Limb (tissue), 2 donors: ENCODE measurements around the gene SLC49A3.

Source experiments
- DNase-seq, 2 donors: peaks; one replicate each; pipeline ENCODE4 v3.0.0-alpha.2; 2016; ENCODE audit errors: extremely low spot score in 2 of 2

The SLC49A3 gene

DNA sequence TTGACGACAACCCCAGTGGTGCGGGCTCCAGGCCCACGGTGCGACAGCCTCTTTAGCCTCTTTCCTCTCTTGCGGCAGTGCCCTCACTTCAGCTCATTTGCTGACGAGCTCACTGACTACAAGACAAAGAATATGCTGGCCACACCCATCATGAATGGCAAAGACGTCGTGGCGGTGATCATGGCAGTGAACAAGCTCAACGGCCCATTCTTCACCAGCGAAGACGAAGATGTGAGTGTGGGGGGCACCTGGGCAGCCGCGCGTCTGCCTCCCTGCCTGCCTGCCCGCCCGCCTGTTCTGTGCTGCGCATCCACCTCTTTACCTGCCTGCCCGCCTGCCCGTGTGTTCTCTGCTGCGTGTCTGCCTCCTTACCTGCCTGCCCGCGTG, 54.4 kb downstream of the SLC49A3 start:
- no peak for DNase-seq

DNA sequence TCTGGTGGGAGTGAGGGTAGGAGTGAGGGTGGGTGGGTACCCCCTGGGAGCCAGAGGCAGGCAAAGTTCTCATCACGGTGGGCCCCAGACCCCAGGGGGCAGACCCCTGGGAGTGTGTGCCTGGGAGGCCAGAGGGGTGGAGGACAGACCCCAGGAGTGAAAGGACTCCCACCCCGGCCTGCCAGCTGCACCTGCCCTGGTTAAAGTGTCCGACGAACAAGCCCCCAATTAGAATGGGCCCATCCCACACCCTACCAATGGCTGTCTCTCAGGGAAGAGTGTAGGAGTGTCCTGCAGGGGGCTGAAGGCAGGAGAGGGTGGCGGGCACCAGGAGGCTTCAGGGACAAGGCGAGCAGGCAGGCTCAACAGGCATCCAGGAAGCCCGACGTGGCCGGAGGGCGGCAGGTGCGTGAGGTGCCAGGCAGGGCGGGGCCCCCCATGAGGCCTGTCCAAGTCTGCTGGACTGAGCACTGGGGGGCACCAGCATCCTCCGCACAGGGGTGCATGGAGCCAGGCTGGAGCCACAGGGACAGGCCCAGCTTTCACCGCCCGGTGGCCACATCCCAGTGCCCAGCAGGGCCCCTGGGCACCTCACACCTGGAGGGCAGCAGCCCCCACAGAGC, 54.9 kb downstream of the SLC49A3 start:
- peak in 1 of 2 donors; percentile 14 for DNase-seq

DNA sequence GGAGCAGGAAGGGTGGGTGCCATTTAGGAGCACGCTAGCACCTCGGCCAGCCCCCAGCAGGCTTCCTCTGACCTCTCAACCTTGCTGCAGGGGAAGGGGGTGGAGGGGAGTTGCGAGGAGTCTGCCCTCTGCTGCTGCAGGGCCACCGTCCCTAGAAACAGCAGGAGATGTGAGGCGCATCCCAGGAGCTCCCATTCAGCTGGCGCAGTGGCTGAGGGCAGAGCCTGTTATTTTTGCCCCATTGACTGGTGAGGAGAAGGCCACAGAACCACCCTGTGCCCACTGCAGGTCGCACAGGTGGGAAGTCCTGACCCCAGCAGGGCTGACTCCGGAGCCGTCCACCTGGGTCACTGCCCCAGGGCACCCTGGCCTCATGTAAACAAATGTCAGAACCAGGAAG, 55.5 kb downstream of the SLC49A3 start:
- DNase-seq = peak in 1 of 2 donors; percentile 11

DNA sequence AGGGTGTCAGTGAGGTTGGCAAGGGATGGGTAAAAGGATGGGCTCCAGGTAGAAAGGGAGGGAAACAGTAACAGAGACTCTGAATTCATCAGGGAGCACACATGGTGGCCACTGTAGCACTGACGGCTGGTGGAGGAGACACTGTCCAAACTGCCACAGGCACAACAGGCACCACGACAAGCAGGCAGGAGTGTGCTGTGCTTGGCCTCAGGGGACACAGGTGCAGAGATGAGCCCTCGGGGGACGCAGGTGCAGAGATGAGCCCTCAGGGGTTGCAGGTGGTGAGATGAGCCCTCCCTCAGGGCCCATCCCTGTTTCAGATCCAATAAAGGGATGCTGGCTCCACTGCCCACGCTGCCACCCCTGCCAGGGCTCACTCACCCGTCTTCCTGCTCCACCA, 56.0 kb downstream of the SLC49A3 start:
- peak in 1 of 2 donors; percentile 8 for DNase-seq

DNA sequence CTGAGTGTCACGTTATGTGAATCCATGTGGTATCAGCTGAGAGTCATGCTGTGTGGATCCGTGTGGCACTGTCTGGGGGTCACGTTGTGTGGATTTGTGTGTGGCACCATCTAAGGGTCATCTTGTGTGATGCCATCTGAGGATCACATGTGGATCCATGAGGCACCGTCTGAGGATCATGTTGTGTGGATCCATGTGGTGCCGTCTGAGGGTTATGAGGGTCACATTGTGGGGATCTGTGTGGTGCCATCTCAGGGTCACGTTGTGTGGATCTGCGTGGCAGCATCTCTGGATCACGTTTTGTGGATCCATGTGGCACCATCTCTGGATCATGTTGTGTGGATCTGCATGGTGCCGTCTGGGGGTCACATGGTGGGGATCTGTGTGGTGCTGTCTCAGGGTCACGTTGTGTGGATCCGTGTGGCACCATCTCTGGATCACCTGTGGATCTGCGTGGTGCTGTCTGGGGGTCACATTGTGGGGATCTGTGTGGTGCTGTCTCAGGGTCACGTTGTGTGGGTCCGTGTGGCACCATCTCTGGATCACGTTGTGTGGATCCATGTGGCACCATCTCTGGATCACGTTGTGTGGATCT, 56.7 kb downstream of the SLC49A3 start:
- DNase-seq = no peak
